Fibroblast of the aortic adventitia (primary cell): ENCODE measurements around the gene GAB2. TPM values are rescaled to one million over a fixed set of nuclear protein-coding genes. Genes with fewer than 3 reads are reported as not detected.

ENCODE experiments used
- DNase-seq: peaks from one replicate; pipeline ENCODE4 v3.0.0-alpha.2; 2010; ENCODE audit warnings: low read depth
- H3K4me3 ChIP-seq: 2 replicates; pipeline ENCODE4 v1.5.1; 2011; ENCODE audit warnings: low read depth, mild to moderate bottlenecking, control low read depth, low read length, moderate library complexity
- CTCF ChIP-seq: IDR thresholded peaks from 2 replicates; pipeline ENCODE4 v1.5.1; 2011; ENCODE audit warnings: mild to moderate bottlenecking, low read length, control low read depth, inconsistent platforms; ENCODE audit not compliant: insufficient read depth
- total RNA-seq: library from RNA; depleted of rRNA; stranded (reverse); fragments of >200 nt; gene quantifications from 2 replicates; pipeline ENCODE4 v1.2.3, GENCODE V29; 2012; ENCODE audit warnings: low replicate concordance

Gene GAB2
- total RNA-seq, 1 donor, result 16.4 TPM

GRCh38 chr11:78290293-78291176 lies 127.1 kb downstream of the GAB2 start:
- no peak overlapping the region for H3K4me3 ChIP-seq
- DNase-seq, result peak; percentile 70
- TF ChIP-seq CTCF, result no peak

- no peak for DNase-seq
- no peak for TF ChIP-seq CTCF
Measured at GRCh38 chr11:78289552-78290292, 127.9 kb downstream of the GAB2 start.

GRCh38 chr11:78284260-78284659 lies 133.4 kb downstream of the GAB2 start:
- DNase-seq, result no peak
- TF ChIP-seq CTCF, result no peak

More at GRCh38 chr11:78289552-78290292, 127.9 kb downstream of the GAB2 start:
- no peak overlapping the region for H3K4me3 ChIP-seq

GRCh38 chr11:78282821-78283220 lies 134.8 kb downstream of the GAB2 start:
- H3K4me3 ChIP-seq, result no peak overlapping the region
- no peak for DNase-seq
- TF ChIP-seq CTCF, result no peak

More at GRCh38 chr11:78284260-78284659, 133.4 kb downstream of the GAB2 start:
- no peak overlapping the region for H3K4me3 ChIP-seq

GRCh38 chr11:78281511-78281910 lies 136.1 kb downstream of the GAB2 start:
- no peak overlapping the region for H3K4me3 ChIP-seq
- DNase-seq, result peak; percentile 38
- TF ChIP-seq CTCF, result no peak

GRCh38 chr11:78277314-78277994 lies 140.2 kb downstream of the GAB2 start:
- no peak overlapping the region for H3K4me3 ChIP-seq
- DNase-seq, result no peak
- no peak for TF ChIP-seq CTCF
